Activated naive CD8-positive, alpha-beta T cell treated with anti-CD3 and anti-CD28 coated beads, Interleukin-2, amount 50 U/mL, for 16 hours (primary cell): ENCODE data around the gene SLC25A36.
"Not testable (repeated sequence)": the region's sequence is repeated elsewhere in the genome, so short reads cannot be mapped to it uniquely, and the experiment has no call there.

Source experiments
- DNase-seq: peaks from one replicate; pipeline ENCODE4 v3.0.0-alpha.2; 2020; ENCODE audit warnings: low read depth, low spot score

Gene SLC25A36

DNA sequence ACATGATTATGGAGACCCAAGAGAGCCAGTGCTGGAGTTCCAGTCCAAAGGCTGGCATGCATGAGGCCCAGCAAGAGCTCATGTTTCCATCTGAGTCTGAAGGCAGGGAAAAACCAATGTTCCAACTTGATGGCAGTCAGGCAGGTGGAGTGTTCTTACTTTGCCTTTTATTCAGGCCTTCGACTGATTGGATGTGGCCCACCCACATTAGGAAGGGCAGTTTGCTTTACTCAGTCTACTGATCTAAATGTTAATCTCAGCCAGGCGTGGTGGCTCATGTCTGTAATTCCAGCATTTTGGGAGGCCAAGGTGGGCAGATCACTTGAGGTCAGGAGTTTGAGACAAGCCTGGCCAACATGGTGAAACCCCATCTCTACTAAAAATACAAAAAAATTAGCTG, 53.2 kb downstream of the SLC25A36 start:
- DNase-seq: not testable (repeated sequence)

- no peak for DNase-seq
Observed at GRCh38 chr3:140995881-140996280, 54.2 kb downstream of the SLC25A36 start.

- no peak for DNase-seq
Observed at GRCh38 chr3:141000027-141000663, 58.5 kb downstream of the SLC25A36 start.

- no peak for DNase-seq
Observed at GRCh38 chr3:141000686-141001085, 59.0 kb downstream of the SLC25A36 start.

GRCh38 chr3:141006344-141006743, 64.7 kb downstream of the SLC25A36 start:
- no peak for DNase-seq

- no peak for DNase-seq
Observed at GRCh38 chr3:141009496-141009895, 67.9 kb downstream of the SLC25A36 start.

GRCh38 chr3:141011232-141011996, 69.8 kb downstream of the SLC25A36 start:
- DNase-seq: peak; percentile 37

GRCh38 chr3:141011997-141012262, 70.3 kb downstream of the SLC25A36 start:
- no peak for DNase-seq

DNA sequence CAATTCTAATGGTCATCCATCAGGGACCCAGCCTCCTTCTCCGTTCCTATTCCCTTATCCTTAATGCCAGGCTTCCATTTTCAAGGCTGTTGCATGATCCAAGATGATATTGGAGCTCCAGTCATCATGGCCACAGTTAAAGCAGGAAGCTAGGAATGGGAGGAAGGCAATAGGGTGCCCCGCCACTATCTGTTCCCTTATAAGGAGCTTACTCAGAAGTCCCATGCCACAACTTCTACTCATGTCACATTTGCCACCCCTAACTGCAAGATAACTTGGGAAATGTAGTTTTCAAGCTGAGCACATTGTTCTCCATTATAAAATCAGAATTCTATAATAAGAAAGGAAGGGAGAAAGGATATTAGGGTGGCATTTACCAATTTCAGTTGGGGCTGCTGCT, 70.9 kb downstream of the SLC25A36 start:
- no peak for DNase-seq

- no peak for DNase-seq
Observed at GRCh38 chr3:141015481-141015880, 73.8 kb downstream of the SLC25A36 start.

- DNase-seq: not testable (repeated sequence)
Observed at GRCh38 chr3:141017366-141018322, 76.0 kb downstream of the SLC25A36 start.

DNA sequence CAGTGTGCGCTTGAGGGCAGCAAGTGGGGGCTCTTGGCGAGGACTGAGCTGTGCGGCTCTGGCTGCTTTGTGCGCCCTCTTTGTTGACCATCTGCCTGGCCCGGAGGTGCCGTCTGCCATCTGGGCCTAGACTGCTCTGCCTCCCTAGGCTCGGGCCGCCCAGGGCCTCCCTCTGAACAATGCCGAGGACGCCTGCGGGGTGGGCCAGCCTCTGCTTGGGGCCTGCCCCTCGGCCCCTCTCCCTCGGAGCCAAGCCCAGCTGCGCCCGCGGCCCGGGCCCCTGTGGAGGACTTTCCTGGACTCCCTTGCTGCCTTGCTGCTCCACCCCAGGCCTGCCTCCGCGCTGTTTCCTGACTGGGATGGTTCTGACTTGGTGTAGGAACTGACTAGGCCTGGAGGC, 77.6 kb downstream of the SLC25A36 start:
- no peak for DNase-seq

DNA sequence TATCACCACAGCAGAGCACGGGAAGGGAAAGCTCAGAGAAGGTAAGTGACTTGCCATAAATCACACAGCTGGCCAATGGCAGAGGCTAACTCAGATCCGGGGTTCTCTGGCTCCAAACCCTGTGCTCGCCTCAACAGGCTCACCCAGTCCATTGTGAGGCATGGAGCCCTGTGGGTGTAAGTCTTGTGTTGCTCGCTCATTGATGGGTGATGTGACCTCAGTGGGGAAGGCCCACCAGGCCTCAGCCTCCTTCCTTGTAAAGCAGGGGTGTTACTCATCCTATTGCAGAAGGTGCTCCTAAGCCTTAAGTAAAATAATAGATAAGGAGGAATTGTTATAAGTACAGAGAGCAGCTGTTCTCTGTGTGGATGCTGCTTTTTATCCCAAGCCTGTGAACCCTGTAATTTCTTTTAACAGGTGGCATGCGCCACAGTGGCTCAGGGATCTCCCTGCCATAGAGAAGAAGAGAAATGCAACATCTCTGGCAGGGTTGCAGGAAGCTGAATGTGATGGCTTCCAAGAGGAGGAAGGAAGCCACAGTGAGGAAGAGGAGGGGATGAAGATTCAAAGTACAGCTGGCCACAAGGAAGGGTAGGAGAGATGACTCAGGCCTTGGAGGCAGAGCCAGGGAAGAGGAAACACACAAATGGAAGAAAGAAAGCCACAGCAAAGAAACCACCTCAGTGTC, 78.7 kb downstream of the SLC25A36 start:
- no peak for DNase-seq

- no peak for DNase-seq
Observed at GRCh38 chr3:141021261-141021660, 79.6 kb downstream of the SLC25A36 start.
